ENCODE measurements around the gene CASP14. TPM values are rescaled to one million over a fixed set of nuclear protein-coding genes. Genes with fewer than 3 reads are reported as not detected.
"Not testable (repeated sequence)": the region's sequence is repeated elsewhere in the genome, so short reads cannot be mapped to it uniquely, and the experiment has no call there.

CASP14 gene, protein sequence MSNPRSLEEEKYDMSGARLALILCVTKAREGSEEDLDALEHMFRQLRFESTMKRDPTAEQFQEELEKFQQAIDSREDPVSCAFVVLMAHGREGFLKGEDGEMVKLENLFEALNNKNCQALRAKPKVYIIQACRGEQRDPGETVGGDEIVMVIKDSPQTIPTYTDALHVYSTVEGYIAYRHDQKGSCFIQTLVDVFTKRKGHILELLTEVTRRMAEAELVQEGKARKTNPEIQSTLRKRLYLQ
- not detected in 2 replicates for total RNA-seq (2014; rRNA removed; shearing (Covaris generic))

DNA sequence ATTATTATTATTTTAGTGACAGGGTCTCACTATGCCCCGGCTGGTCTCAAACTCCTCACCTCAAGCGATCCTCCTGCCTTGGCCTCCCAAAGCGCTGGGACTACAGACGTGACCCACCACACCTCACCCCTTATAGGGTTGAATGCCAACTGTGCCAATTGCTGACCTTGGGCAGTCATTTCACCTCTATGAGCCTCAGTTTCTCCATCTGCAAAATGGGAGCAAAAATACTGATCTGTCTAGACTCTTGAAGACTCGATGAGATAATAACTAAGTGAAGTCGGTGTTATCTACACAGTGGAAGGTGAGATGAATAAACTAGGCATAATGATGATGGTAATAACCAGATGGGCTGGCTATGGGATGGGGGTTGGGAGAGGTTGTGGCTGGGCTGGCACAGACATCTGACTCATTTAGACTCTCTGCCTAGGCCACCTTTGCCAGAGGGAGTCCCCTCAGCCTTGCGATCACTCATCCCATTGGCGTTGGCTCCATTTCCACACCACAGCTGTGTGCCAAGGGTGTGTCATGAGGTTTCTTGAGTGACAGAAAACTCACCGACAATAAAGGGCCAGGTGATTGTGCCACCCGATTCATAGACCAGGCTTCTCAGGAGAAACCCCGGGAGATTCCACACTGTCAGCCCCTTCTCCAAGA is at the start of gene CASP14:
TSS of gene CASP14 (plus strand) at position 596 of the 657 bp plus-strand sequence. CDS start 2,772 bp downstream, outside the sequence.
- no peaks in the 10 kb centered on the region for H3K4me1 ChIP-seq (replicated peaks)
- no peak within 1 kb of the TSS for H3K27ac ChIP-seq
- no peaks in the 10 kb centered on the region for H3K9me3 ChIP-seq (replicated peaks)
- H3K27me3 ChIP-seq (replicated peaks) = peaks cover 31% of the 10 kb centered on the region
- H3K36me3 ChIP-seq = no peaks in the 10 kb centered on the region
- H3K4me3 ChIP-seq = no peak within 1 kb of the TSS
- no peak for DNase-seq (ENCODE audit: low read depth in 1 of 2, low spot score in 2 of 2)

DNA sequence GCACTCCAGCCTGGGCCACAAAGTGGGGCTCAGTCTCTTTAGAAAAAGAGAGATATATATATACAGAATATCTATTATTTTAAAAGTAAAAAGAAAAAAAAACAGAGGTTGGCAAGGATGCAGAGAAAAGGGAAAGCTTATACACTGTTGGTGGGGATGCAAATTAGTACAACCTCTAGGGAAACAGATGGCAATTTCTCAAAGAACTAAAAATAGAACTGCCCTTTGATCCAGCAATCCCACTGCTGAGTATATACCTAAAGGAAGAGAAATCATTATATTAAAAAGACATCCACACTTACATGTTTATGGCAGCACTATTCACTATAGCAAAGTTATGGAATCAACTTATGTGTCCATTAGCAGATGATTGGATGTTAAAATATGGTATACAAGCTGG is 41.0 kb upstream of the CASP14 start:
- DNase-seq (ENCODE audit: low read depth in 1 of 2, low spot score in 2 of 2) = no peak
- Histone ChIP-seq H3K4me3 (no peak overlapping the region), H3K9me3 (replicated peaks) (no peaks in the 10 kb centered on the region), H3K27me3 (replicated peaks) (peaks cover 17% of the 10 kb centered on the region), H3K4me1 (replicated peaks) (no peaks in the 10 kb centered on the region), H3K36me3 (no peaks in the 10 kb centered on the region), H3K27ac (no peak overlapping the region)

DNA sequence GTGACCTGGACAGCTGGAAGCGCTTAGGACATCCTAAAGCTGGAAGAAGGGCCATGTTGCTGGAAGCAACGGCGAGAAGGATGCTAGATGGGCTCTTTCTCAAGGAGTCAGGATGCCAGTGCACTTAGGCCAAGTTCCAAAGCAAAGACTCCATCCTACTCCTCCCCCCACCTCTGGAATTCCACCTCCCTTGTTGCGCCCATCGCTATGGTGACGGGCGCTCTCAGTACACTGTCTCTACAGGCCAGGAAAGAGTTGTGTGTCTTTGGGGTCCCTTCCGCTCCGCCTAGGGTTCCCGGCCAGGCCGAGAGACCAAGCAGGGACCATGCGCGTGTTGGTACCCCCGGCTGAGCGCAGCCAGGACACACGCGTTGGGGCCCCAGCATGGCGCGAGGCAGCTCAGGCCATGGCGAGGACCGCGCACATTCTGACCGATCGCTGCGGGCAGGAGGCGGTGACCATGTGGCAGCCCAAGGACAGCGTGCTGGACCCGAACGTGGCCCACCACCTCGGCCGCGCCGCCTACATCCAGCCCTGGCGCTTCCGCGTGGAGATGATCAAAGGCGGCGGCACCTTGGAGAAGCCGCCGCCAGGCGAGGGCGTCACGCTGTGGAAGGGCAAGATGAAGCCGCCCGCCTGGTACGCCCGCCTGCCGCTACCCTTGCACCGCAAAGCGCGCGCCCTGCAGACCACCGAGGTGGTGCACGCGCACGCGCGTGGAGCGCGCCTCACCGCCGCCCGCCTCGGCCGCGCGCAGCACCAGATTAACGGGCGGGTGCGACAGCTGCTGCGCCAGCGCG is 38.6 kb upstream of the CASP14 start:
- no peak for DNase-seq (ENCODE audit: low read depth in 1 of 2, low spot score in 2 of 2)
- Histone ChIP-seq H3K27ac (no peak overlapping the region), H3K9me3 (replicated peaks) (no peaks in the 10 kb centered on the region), H3K36me3 (no peaks in the 10 kb centered on the region), H3K4me3 (no peak overlapping the region), H3K4me1 (replicated peaks) (no peaks in the 10 kb centered on the region), H3K27me3 (replicated peaks) (peaks cover 10% of the 10 kb centered on the region)

DNA sequence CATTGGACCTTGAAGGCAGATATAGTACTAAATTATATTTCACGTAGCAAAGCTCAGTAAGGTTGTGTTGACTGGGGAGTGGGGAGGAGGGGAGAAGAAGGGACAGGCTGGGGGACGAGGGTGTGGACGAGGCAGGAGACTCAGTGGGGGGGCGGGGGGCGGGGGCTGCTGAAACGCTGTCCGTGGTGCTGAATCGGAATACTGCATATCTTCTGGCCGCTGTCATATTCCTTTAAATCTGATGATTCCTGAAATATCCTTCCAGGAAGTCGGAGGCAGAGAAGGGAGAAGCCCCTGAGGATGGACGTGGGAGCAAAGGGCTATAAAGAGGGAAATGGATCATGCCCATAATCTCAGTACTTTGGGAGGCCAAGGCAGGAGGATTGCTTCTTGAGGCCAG is 34.7 kb upstream of the CASP14 start:
- Histone ChIP-seq H3K27me3 (replicated peaks) (peaks cover 9% of the 10 kb centered on the region), H3K36me3 (no peaks in the 10 kb centered on the region), H3K4me3 (no peak overlapping the region), H3K9me3 (replicated peaks) (no peaks in the 10 kb centered on the region), H3K27ac (no peak overlapping the region), H3K4me1 (replicated peaks) (no peaks in the 10 kb centered on the region)
- DNase-seq (ENCODE audit: low read depth in 1 of 2, low spot score in 2 of 2) = no peak

DNA sequence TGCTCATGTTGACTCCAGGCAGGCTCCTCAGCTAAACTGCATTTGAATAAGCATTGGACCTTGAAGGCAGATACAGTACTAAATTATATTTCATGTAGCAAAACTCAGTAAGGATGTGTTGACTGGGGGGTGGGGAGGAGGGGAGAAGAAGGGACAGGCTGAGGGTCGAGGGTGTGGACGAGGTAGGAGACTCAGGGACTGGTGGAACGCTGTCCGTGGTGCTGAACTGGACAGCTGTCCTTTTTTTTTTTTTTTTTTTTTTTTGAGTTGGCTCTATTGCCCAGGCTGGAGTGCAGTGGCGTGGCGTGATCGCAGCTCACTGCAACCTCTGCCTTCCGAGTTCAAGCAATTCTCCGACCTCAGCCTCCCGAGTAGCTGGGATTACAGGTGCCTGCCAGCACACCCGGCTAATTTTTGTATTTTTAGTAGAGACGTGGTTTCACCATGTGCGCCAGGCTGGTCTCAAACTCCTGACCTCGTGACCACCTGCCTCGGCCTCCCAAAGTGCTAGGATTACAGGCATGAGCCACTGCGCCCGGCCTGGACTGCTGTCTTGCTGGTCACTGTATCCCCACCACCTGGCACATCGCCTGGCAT is 33.2 kb upstream of the CASP14 start:
- H3K4me3 ChIP-seq = no peak overlapping the region
- peaks cover 4% of the 10 kb centered on the region for H3K27me3 ChIP-seq (replicated peaks)
- no peak overlapping the region for H3K27ac ChIP-seq
- H3K4me1 ChIP-seq (replicated peaks) = no peaks in the 10 kb centered on the region
- no peaks in the 10 kb centered on the region for H3K9me3 ChIP-seq (replicated peaks)
- DNase-seq (ENCODE audit: low read depth in 1 of 2, low spot score in 2 of 2) = peak in 1 of 2 experiments; percentile 7
- H3K36me3 ChIP-seq = no peaks in the 10 kb centered on the region

DNA sequence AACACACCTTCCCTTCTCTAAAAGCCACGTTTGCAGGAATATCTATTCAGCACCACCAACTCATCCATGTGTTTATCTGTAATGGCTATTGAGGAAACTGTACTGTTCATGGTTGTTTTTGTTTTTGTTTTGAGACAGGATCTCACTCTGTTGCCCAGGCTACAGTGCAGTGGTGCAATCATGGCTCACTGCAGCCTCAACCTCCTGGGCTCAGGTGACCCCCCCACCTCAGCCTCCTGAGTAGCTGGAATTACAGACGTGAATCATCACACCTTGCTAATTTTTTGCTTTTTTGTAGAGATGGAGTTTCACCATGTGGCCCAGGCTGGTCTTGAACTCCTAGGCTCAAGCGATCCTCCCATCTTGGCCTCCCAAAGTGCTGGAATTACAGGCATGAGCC is 30.4 kb upstream of the CASP14 start:
- not testable (repeated sequence) for H3K4me1 ChIP-seq (replicated peaks); H3K36me3 ChIP-seq; H3K27ac ChIP-seq; H3K9me3 ChIP-seq (replicated peaks); H3K27me3 ChIP-seq (replicated peaks); DNase-seq (ENCODE audit: low read depth in 1 of 2, low spot score in 2 of 2); H3K4me3 ChIP-seq

DNA sequence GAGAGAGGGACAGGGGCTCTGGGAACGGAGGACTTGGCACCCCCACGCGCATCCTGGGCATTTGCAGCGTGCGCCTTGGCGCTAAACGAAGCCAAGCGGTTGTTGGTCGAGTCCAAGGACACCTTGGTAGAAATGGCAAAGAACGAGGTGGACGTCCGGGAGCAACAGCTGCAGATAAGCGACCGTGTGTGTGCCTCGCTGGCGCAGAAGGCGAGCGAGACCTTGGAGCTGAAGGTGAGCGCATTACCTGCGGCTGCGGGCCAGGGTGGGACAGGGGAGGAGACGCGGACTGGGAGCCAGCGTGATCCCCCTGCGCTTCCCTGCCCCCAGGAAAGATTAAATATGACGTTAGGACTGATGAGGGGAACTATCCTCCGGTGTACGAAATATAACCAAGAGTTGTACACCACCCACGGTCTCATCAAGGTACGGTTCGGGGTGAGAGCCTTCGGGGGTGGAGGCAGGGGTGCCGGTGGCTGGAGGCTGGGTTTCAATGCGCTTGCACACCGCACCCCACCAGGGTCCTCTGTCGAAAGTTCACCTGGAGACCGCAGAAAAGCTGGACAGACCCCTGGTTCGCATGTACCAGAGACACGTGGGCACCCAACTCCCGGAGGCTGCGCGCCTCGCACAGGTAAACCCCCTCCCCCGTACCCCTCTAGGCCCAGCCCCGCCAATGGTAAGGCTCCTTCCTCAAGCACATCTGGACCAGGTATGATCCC is 27.8 kb upstream of the CASP14 start:
- no peaks in the 10 kb centered on the region for H3K36me3 ChIP-seq
- H3K27me3 ChIP-seq (replicated peaks) = 0 out of 2 replicates have a peak, but pooled peaks cover 5% of the 10 kb centered on the region
- no peak overlapping the region for H3K27ac ChIP-seq
- no peaks in the 10 kb centered on the region for H3K9me3 ChIP-seq (replicated peaks)
- no peak for DNase-seq (ENCODE audit: low read depth in 1 of 2, low spot score in 2 of 2)
- no peaks in the 10 kb centered on the region for H3K4me1 ChIP-seq (replicated peaks)
- H3K4me3 ChIP-seq = no peak overlapping the region

DNA sequence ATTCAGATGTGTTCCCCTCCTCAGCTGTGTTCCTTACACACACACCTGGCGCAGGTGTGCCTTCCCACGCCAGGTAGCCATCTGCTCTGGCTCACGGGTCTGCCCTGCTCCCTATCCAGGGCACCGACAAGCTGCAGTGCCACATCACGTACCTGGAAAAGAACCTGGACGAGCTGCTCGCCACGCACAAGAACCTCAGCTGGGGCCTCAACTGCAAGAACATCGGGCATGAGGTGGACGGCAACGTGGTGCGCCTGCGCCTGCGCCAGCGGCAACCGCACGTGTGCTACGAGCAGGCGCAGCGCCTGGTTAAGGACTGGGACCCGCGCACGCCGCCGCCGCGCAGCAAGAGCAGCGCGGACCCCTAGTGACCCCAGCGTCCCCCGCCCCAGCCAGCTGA is 26.5 kb upstream of the CASP14 start:
- no peak overlapping the region for H3K4me3 ChIP-seq
- no peaks in the 10 kb centered on the region for H3K4me1 ChIP-seq (replicated peaks)
- DNase-seq (ENCODE audit: low read depth in 1 of 2, low spot score in 2 of 2) = no peak
- H3K36me3 ChIP-seq = no peaks in the 10 kb centered on the region
- no peaks in the 10 kb centered on the region for H3K9me3 ChIP-seq (replicated peaks)
- H3K27me3 ChIP-seq (replicated peaks) = 0 out of 2 replicates have a peak, but pooled peaks cover 6% of the 10 kb centered on the region
- H3K27ac ChIP-seq = no peak overlapping the region

DNA sequence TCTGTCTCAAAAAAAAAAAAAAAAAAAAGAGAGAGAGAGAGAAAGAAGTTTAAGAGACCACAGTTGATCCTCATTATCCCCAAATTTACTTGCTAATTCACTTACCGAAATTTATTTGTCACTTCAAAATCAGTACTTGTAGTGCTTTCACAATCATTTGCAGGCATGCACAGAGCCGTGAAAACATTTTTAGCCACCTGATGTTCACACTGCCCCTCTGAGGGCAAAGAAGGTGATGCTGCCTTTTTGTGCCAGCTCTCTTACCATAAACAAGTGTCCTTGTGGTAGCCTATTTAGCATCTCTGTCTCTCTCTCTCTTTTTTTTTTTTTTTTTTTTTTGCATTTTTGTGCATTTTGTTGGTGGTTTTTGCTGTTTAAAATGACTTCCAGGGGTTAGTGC is 24.1 kb upstream of the CASP14 start:
- no peaks in the 10 kb centered on the region for H3K36me3 ChIP-seq
- no peak overlapping the region for H3K27ac ChIP-seq
- no peaks in the 10 kb centered on the region for H3K9me3 ChIP-seq (replicated peaks)
- DNase-seq (ENCODE audit: low read depth in 1 of 2, low spot score in 2 of 2) = no peak
- H3K4me3 ChIP-seq = no peak overlapping the region
- no peaks in the 10 kb centered on the region for H3K4me1 ChIP-seq (replicated peaks)
- H3K27me3 ChIP-seq (replicated peaks) = peaks cover 16% of the 10 kb centered on the region; the same call in 1 of the 2 replicates

DNA sequence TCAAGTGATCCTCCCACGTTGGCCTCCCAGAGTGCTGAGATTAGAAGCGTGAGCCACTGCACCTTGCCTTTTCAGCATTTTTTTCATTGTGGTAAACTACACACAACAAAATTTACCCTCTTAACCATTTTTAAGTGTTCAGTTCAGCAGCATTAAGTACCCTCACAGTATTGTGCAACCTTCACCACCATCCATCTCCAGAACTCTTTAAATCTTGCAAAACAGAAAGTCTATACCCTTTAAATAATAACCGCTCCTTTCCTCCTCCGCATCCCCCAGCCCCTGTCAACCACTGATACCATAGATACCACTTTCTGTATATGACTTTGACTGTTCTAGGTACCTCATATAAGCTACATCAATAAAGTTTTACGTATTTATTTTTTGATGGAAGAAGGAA is 20.8 kb upstream of the CASP14 start:
- Histone ChIP-seq H3K27ac (no peak overlapping the region), H3K4me1 (replicated peaks) (no peaks in the 10 kb centered on the region), H3K27me3 (replicated peaks) (peaks cover 16% of the 10 kb centered on the region), H3K4me3 (no peak overlapping the region), H3K36me3 (no peaks in the 10 kb centered on the region), H3K9me3 (replicated peaks) (no peaks in the 10 kb centered on the region)
- DNase-seq (ENCODE audit: low read depth in 1 of 2, low spot score in 2 of 2) = no peak

DNA sequence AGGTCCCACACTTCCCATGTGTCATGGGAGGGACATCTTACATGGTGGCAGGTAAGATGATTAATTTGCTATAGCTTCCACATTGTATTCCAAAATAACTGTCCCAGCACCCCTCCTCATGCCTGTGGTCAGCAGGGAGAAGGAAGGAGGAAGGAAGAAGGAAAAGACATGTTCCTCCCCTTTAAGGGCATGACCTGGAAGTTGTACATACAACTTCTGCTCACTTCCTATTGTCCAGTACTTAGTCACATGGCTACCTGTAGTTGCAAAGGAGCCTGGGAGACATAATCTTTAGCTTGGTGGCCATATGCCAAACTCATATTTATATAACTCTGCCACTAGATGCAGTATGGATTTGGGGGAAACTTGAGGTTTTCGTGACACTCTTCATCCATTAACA is 17.6 kb upstream of the CASP14 start:
- Histone ChIP-seq H3K4me1 (replicated peaks) (no peaks in the 10 kb centered on the region), H3K4me3 (no peak overlapping the region), H3K27me3 (replicated peaks) (peaks cover 20% of the 10 kb centered on the region), H3K36me3 (no peaks in the 10 kb centered on the region), H3K27ac (no peak overlapping the region), H3K9me3 (replicated peaks) (no peaks in the 10 kb centered on the region)
- DNase-seq (ENCODE audit: low read depth in 1 of 2, low spot score in 2 of 2) = no peak

DNA sequence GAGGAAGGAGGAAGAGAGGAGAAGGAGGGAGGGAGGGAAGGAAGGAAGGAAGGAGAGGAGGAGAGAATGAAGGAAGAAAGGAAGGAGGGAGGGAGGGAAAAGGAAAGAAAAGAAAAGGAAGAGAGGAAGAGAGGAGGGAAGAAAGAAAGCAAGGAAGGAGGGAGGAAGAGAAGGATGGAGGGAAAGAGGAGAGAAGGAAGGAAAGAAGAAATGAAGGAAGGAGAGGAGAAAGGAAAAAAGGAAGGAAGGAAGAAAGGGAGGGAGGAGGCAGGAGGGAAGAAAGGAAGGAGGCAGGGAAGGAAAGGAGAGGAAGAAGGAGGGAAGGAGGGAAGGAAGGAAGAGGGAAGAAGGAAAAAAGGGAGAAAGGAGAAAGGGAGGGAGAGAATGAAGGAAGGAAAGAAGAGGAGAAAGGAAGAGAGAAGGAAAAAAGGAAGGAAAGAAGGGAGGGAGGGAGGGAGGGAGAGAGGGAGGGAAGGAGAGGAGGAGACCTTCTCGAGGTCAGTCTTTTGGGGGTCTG is 13.4 kb upstream of the CASP14 start:
- Histone ChIP-seq H3K36me3 (no peaks in the 10 kb centered on the region), H3K27me3 (replicated peaks) (peaks cover 30% of the 10 kb centered on the region), H3K4me3 (no peak overlapping the region), H3K4me1 (replicated peaks) (no peaks in the 10 kb centered on the region), H3K27ac (no peak overlapping the region), H3K9me3 (replicated peaks) (no peaks in the 10 kb centered on the region)
- no peak for DNase-seq (ENCODE audit: low read depth in 1 of 2, low spot score in 2 of 2)

DNA sequence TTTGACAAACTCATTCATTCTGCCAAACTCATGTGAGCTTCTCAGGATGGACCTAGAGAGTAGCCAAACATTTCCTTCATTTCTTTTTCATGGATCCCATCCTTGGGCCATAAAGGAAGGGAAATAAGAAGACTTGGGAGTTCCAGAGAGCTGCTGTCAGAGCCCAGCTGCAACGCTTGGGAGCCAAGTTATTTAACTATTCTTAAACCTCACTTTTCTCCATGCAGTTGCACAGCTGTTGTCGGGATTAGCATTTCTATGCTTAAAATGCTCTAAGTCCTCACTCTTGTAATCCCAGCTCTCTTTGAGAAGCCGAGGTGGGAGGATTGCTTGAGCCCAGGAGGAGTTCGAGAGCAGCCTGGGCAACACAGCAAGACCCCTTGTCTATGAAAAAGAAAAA is 11.7 kb upstream of the CASP14 start:
- Histone ChIP-seq H3K36me3 (no peaks in the 10 kb centered on the region), H3K4me1 (replicated peaks) (no peaks in the 10 kb centered on the region), H3K4me3 (no peak overlapping the region), H3K27me3 (replicated peaks) (peaks cover 30% of the 10 kb centered on the region), H3K9me3 (replicated peaks) (no peaks in the 10 kb centered on the region), H3K27ac (no peak overlapping the region)
- no peak for DNase-seq (ENCODE audit: low read depth in 1 of 2, low spot score in 2 of 2)
